ENCODE data around the gene ANXA10.
"Not testable (repeated sequence)": the region's sequence is repeated elsewhere in the genome, so short reads cannot be mapped to it uniquely, and the experiment has no call there.

Gene ANXA10

DNA sequence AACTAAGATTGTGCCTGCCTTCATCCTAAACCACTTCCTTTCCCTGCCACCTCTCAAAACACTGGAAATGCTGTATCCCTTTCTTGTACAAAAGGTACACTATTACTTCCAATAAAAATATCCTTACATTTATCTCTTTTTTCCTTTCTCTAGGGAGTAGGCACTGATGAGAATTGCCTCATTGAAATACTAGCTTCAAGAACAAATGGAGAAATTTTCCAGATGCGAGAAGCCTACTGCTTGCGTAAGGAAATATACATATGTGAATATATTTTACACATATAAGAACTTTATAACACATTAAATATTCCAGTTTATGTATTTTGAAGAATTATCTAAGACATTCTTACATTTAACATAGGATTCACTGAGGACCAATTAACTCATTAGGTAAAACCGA, 71.7 kb downstream of the ANXA10 start:
- no peak for DNase-seq

DNA sequence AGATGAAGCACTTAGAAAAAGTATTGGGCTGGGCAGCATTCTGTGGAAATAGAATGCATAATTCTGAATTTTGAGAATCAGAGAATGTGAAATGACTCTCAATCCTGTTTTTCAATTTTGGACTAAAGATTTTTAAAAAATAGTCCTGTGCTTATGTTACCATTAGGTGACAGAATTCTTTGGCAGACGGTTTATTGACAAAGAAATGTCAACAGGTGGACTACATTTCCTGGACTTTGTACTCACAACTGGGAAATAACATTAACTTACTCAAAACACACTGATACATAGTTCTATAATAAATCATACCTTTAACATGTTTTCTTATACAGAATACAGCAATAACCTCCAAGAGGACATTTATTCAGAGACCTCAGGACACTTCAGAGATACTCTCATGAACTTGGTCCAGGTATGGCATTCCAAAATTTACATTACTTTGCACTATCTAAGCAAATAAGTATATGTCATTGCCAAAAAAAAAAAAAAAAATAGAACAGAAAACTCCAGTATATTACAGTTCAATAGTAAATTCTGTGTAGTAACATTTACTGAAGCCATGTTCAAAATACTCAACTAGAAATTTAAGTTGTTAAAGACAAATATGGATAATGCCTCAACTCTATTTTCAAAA, 72.7 kb downstream of the ANXA10 start:
- DNase-seq: no peak

DNA sequence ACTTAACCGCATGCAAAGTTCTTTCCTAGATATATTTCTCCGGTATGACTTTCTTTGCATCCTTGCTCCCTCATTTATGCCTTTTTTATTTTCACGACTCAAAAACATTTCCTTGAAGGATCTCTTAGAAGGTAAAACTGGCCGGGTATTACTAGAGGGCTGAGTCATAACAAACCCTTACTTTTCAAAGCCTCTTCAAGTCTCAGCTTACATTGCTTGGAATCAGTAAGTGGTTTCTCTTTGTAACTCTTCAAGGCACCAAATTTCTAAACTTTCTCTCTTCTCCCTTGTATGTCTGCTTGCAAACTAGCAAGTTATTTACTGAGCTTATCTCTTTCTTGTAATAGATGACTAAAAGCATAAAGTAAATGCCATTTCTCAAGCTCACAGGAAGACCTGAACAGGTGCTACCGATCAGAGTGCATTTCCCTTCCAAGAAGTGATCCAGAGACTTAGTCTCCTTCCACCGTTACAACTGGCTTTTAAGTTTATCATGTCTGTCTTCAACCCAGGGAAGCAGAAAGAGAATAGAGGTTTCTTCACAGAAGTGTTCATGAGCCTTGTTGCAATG, 75.5 kb downstream of the ANXA10 start:
- no peak for DNase-seq

DNA sequence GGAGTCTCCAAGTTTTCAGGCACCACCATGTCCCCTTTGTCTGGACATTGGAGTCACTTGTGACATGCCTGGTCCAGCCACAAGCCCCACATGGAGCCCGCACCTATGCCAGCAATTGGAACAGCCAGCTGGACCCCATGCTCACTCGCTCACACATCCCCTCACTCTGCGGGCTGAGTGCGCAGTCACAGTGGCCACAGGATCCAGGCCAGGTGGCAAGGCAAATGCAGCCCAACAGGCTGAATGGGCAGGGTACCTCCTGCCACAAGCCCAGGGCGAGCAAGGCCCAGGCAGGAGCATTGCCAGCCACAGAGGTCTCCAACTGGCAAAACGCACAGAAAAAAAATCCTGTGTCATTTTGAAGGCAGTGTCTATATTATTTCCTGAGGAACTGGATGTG, 82.0 kb downstream of the ANXA10 start:
- DNase-seq: no peak

DNA sequence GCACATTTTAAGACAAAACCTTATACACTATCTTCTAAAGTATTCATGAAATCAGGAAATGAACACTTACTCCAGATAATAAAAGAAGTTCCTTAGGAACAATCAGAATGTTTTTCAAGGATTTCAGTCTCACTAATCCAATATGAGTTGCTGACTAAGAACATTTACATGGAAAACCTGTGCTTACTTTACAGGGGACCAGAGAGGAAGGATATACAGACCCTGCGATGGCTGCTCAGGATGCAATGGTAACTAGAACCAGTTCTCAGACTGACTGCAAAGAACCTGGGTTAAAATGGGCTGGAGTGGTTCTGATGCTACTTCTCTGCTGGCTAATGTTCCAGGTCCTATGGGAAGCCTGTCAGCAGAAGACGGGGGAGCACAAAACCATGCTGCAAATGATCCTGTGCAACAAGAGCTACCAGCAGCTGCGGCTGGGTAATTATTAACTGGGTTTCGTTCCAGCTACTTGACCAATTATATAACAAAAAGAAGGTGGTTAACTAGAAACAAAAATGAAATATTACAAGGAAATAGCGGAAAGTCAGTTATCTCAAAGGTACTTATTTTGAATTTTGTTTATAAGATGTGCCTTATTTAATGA, 85.3 kb downstream of the ANXA10 start:
- no peak for DNase-seq

DNA sequence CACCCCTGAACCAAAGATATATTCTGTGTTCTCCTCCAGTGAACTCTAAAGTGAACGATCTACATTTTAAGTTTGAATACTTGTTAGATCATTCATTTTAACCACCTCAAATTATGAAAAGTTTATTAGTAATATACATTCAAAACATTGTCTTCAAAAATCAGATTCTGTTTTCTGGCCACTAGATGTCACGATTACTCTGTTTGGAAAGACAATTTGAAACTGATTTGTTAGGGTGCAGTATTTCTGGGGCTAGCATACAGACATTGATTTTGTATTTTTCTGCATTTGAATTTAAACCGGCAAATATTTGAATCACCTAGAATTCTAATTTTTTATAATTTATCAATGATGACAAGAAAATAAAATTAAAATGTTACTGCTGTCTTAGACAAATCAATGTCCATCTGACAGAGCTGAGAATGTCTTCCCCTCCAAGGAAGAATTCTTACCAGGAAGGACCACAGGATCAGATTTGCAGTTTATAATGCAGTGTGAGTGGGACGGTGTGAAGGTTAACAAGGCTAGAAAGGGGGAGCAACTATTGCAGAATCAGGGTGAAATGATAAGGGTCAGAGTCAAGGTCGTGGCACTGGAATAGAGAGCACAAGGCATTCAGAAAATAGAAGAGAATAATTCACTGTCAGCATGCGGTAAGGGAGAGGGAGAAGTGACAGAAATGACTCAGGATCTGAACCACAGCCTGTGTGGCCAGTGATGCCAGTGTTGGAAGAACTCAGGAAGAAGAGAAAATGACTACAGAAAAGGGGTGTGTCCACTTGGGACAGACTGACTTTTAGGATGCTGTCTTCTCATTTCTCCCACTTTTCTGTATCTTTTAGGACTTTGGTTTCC, 91.6 kb downstream of the ANXA10 start:
- no peak for DNase-seq

DNA sequence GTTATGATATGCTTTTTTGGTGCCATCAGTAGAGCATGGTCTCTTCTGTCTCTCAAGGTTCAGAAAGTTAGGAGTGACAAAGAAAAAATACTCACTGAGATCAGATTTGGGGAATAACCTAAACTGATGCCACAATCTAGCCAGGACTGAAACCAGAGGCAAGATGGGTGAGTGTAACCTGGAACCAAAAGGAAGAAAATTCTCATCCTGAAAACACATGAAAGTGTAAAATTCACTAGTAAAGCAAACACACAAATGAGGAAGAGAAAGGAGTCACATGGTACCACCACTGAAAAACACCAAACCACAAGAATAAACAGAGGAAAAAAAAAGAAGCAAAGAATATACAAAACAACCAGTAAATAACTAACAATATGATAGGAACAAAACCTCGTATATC, 96.4 kb downstream of the ANXA10 start:
- no peak for DNase-seq

DNA sequence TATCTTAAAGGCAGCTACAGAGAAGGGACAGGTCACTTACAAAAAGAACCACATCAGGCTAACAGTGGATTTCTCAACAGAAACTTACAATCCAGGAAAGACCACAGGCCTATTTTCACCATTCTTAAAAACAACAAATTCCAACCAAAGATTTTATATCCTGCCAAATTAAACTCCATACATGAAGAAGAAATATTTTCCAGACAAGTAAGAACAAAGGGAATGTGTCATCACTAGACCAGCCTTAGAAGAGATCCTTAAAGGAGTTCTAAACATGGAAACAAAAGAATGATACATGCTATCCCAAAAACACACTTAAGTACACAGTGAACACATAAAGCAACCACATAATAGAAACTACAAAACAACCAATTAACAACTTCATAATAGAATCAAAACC, 105.6 kb downstream of the ANXA10 start:
- no peak for DNase-seq

DNA sequence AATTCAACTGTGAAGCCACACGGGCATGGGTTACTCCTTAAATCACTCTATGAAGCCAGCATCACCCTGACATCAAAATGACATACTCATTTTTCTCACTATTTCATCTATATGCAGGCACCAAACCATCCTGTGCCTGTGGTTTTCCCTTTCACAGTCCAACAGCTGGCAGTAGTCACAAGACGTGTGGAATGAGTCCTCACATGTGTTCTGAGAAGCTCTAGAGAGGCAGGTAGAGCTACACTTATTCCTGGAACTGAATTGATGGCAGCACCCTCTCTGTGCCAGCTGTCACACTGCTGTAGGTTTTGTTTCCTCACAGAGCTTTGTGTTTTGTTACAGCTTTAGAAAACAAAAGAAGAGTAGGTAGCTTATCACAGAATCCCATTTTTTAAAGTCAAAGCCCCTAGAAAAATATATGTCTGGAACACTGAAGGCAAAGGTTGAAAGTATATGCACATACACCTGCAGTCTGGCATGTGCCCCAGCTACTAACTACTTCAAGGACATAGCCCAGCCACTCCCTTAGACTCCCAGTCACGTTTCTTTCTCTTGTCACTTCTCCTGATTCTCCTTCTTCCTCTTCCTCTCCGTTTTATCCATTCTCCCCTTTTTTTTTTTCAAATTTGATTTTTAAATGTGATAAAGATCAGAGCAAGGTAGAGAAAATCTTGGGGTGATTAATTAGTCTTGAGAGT, 107.1 kb downstream of the ANXA10 start:
- DNase-seq: no peak

DNA sequence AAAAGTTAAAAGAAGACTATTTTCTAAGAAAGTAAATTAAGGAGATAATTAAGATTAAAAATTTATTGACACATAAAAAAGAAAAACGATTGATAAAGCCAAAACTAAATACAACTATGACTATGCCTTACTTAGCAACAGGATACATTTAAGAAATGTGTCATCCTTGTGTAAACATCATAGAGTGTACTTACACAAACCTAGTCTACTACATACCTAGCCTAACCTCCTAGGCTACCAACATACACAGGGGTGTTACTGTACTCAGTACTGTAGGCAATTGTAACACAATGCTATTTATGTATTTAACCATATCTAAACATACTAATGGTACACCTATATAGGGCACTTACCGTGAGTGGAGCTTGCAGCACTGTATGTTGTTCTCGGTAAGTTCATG, 108.3 kb downstream of the ANXA10 start:
- no peak for DNase-seq

DNA sequence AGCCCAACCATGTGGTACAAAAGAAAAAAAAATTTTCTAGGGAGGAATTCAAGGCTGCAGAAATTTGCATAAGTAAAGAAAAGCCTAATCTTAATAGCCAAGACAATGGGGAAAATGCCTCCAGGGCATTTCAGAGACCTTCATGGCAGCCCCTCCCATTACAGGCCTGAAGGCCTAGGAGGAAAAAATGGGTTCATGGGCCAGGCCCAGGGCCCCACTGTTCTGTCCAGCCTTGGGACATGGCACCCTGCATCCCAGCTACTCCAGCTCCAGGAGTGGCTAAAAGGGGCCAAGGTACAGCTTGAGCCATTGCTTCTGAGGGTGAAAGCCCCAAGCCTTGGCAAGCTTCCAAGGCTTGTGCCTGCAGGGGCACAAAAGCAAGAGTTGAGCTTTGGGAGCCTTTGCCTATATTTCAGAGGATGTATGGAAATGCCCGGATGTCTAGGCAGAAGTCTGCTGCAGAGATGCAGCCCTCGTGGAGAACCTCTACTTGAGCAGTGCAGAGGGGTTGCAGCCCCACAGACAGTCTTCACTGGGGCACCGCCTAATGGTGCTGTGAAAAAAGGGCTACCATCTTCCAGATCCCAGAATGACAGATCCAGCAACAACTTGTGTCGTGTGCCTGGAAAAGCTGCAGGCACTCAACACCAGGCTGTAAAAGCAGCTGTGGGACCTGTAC, 111.0 kb downstream of the ANXA10 start:
- DNase-seq: no peak

DNA sequence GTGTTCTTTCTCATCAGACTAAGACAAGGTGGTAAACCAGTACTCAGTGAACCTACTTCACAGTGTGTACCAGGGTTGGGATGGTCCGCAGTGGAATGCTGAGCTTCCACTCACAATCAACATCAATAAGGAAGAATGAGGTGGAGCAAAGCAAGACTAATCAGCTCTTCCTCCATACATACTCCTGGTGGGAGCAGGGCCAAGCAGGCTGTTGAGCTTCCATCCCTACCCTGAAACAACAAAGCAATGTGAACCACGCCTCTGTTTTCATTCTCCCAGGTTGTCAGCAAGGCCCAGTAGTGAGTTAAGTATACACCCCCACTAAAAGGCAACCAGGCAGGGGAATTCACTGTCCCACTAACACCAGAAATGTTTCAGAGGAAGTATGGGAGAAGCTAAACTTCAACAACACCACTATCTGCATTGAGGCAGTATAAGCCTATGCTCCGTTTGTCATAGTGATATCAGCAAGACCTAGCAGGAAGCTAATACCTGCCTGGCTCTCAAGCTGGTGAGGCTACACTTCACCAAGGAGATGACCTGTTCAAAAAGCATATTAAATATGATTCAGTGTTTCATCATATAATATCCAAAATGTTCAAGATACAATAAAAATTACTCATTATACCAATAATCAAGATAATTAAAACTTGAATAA, 116.7 kb downstream of the ANXA10 start:
- DNase-seq: no peak

DNA sequence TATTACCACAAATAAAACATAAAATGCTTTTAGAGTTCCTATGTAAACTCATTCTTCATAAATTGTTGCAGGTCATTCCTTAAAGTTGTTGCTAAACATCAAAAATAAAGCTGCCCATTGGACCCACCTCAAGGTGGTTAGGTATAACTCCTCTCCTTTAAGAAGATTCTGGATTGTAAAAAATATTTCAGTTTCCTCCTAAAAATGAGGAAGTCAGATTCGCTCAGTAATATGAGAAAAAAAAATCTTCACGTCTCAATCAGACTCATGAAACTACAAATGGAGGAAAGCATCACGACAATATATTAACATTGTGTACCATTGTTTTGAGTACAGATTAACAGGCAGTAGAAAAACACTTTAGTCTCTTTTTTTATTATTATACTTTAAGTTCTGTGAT, 120.3 kb downstream of the ANXA10 start:
- no peak for DNase-seq

DNA sequence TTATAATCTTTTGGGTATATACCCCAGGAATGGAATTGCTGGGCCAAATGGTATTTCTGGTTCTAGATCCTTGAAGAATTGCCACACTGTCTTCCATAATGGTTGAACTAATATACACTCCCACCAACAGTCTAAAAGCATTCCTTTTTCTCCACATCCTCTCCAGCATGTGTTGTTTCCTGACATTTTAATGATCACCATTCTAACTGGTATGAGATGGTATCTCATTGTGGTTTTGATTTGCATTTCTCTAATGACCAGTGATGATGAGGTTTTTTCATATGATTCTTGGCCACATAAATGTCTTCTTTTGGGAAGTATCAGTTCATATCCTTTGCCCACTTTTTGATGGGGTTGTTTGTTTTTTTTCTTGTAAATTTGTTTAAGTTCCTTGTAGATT, 121.2 kb downstream of the ANXA10 start:
- DNase-seq: not testable (repeated sequence)

DNA sequence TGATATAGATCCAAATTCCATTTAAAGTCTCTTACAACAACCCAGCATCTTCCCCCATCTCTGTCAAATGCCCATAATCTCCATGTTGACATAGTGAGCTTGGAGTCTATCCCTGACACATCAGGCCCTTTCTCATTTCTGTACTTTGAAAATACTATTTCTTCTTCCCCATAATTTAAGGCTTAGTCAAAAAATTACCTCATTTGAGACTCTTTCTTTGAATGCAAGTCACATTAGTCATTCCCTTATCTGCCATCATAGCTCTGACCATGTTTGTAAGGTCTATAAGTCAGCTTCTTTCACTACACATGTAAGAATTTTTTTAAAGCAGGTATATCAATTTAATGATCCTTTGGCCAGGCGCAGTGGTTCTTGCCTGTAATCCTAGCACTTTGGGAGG, 126.3 kb downstream of the ANXA10 start:
- no peak for DNase-seq

DNA sequence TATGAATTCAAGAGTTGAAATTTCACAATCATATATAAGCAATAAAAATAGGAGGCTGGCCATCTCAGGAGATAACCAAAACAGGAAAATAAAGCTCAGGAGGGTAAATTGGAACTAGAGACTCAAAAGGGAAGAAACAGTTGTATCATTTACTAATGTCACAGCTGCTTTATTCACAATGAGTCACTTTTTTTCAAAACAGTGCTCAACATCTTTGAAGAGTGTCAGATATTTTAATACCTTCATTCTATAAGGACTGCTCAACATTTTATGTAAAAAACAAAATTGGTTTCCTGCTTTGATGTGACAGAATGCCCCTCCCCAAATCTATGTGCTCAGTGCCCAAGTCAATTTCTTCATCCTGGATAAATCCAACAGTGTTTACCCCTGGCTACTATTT, 128.6 kb downstream of the ANXA10 start:
- no peak for DNase-seq

DNA sequence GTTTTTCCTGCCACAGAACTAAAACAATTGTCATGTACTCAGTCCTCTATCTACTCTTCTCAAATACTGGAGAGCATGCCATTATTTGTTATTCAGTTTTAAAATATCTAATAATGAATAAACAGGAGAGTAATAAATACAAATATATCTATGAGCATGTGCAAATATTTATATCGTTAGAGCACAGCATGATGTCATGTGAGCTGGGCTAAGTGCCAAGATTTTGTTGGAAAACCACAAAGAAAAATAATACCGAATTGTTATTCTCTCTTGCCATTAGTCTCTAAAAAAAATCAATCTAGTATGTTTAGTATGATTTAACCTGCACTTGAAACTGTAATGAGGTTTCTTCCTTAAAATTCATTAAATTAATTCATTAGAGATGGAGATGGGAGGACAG, 129.0 kb downstream of the ANXA10 start:
- no peak for DNase-seq
